SK-N-SH treated with all-trans-retinoic acid at 6 μM for 48 hours (cell line): ENCODE measurements around the gene PWWP2B.
"Not testable (repeated sequence)": the region's sequence is repeated elsewhere in the genome, so short reads cannot be mapped to it uniquely, and the experiment has no call there.

Experiments
- ATAC-seq: fragments of 200-7000 bp; cut with Tn5 transposase; 3 replicates; pipeline ENCODE4 v1.9.1; 2020; ENCODE audit warnings: mild to moderate bottlenecking, moderate library complexity
- ARNTL ChIP-seq: fragments of 450-650 bp; formaldehyde crosslinking; IDR thresholded peaks from 2 replicates; pipeline ENCODE4 v1.5.0; 2020; ENCODE audit warnings: low read depth, mild to moderate bottlenecking, moderate library complexity, borderline replicate concordance
- CSDC2 ChIP-seq: fragments of 250-450 bp; sonication (Bioruptor Pico); IDR thresholded peaks from 2 replicates; pipeline ENCODE4 v1.5.0; 2020; ENCODE audit warnings: mild to moderate bottlenecking, moderate library complexity
- ESRRG ChIP-seq: fragments of 250-450 bp; sonication (Bioruptor Pico); IDR thresholded peaks from 2 replicates; pipeline ENCODE4 v1.6.1; 2021; ENCODE audit warnings: mild to moderate bottlenecking
- GLIS3 ChIP-seq: fragments of 250-450 bp; sonication (Bioruptor Pico); IDR thresholded peaks from 2 replicates; pipeline ENCODE4 v1.5.0; 2020; ENCODE audit warnings: mild to moderate bottlenecking, moderate library complexity
- ISL1 ChIP-seq: fragments of 250-450 bp; sonication (Bioruptor Pico); IDR thresholded peaks from 2 replicates; pipeline ENCODE4 v2.1.2; 2022; ENCODE audit warnings: mild to moderate bottlenecking, moderate library complexity
- OSR1 ChIP-seq: fragments of 250-450 bp; sonication (Bioruptor Pico); IDR thresholded peaks from 2 replicates; pipeline ENCODE4 v1.8.0; 2022; ENCODE audit warnings: moderate library complexity, mild to moderate bottlenecking, inconsistent platforms
- PPARA ChIP-seq: fragments of 250-450 bp; sonication (Bioruptor Pico); IDR thresholded peaks from 2 replicates; pipeline ENCODE4 v1.5.0; 2020; ENCODE audit warnings: mild to moderate bottlenecking, borderline replicate concordance
- RARB ChIP-seq: fragments of 250-450 bp; sonication (Bioruptor Pico); IDR thresholded peaks from 2 replicates; pipeline ENCODE4 v1.8.0; 2021; ENCODE audit warnings: mild to moderate bottlenecking, moderate library complexity
- SNAI2 ChIP-seq: fragments of 250-450 bp; sonication (Bioruptor Pico); IDR thresholded peaks from 2 replicates; pipeline ENCODE4 v1.5.0; 2020; ENCODE audit warnings: mild to moderate bottlenecking, moderate library complexity
- TCF4 ChIP-seq: fragments of 250-450 bp; sonication (Bioruptor Pico); IDR thresholded peaks from 2 replicates; pipeline ENCODE4 v1.8.0; 2021; ENCODE audit warnings: mild to moderate bottlenecking, moderate library complexity, borderline replicate concordance
- TOX ChIP-seq: fragments of 250-450 bp; sonication (Bioruptor Pico); IDR thresholded peaks from 2 replicates; pipeline ENCODE4 v1.8.0; 2021; ENCODE audit warnings: mild to moderate bottlenecking, moderate library complexity, borderline replicate concordance
- ZC3H10 ChIP-seq: fragments of 250-450 bp; sonication (Bioruptor Pico); IDR thresholded peaks from 2 replicates; pipeline ENCODE4 v1.5.1; 2021; ENCODE audit warnings: mild to moderate bottlenecking, moderate library complexity
- ZFP3 ChIP-seq: fragments of 250-450 bp; sonication (Bioruptor Pico); IDR thresholded peaks from 2 replicates; pipeline ENCODE4 v1.5.0; 2020; ENCODE audit warnings: mild to moderate bottlenecking, moderate library complexity
- ZNF565 ChIP-seq: fragments of 450-650 bp; formaldehyde crosslinking; conservative IDR thresholded peaks from 2 replicates; pipeline ENCODE4 v1.5.0; 2020; ENCODE audit warnings: low read depth, mild to moderate bottlenecking, moderate library complexity
- ZNF70 ChIP-seq: fragments of 450-650 bp; formaldehyde crosslinking; IDR thresholded peaks from 2 replicates; pipeline ENCODE4 v1.5.0; 2020; ENCODE audit warnings: mild to moderate bottlenecking, moderate library complexity
- ZNF8 ChIP-seq: fragments of 450-650 bp; formaldehyde crosslinking; IDR thresholded peaks from 2 replicates; pipeline ENCODE4 v1.5.0; 2020; ENCODE audit warnings: mild to moderate bottlenecking, moderate library complexity
- TF ChIP-seq, protein P1 (sequence below): fragments of 250-450 bp; sonication (Bioruptor Pico); IDR thresholded peaks from 2 replicates; pipeline ENCODE4 v1.8.0; 2021; ENCODE audit warnings: low read depth, mild to moderate bottlenecking, moderate library complexity, borderline replicate concordance
- TF ChIP-seq, protein P2 (sequence below): fragments of 250-450 bp; sonication (Bioruptor Pico); IDR thresholded peaks from 2 replicates; pipeline ENCODE4 v1.5.1; 2020; ENCODE audit warnings: low read depth, mild to moderate bottlenecking, moderate library complexity
- TF ChIP-seq, protein P3 (sequence below): fragments of 250-450 bp; sonication (Bioruptor Pico); IDR thresholded peaks from 2 replicates; pipeline ENCODE4 v1.5.1; 2021; ENCODE audit warnings: mild to moderate bottlenecking, moderate library complexity
- TF ChIP-seq, protein P4 (sequence below): fragments of 250-450 bp; sonication (Bioruptor Pico); IDR thresholded peaks from 2 replicates; pipeline ENCODE4 v1.5.0; 2020; ENCODE audit warnings: mild to moderate bottlenecking, moderate library complexity

Gene PWWP2B

DNA sequence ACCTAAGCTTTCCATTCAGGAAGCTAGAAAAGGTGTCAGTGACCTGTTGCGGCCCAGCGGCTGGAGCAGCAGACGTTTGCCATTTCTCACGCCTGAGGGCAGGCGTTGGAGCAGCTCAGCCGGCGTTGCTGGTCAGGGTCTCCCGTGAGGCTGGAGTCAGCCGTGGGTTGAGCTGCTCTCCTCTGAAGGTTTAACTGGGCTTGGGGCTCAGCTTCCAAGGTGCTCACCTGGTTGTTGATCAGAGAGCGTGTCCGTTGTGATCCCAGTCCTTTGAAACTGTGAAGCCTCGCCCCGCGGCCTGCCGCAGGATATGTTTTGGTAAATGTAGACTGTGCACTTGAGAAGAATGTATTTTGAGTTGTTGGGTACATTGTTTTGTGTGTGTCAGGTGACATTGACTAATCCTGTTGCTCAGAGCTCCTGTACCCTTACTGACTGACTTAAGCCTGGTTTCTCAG lies 20.6 kb upstream of the PWWP2B start (continued):
- TF ChIP-seq TOX (CRISPR knock-in tag) (no peak), OSR1 (CRISPR knock-in tag) (no peak)

DNA sequence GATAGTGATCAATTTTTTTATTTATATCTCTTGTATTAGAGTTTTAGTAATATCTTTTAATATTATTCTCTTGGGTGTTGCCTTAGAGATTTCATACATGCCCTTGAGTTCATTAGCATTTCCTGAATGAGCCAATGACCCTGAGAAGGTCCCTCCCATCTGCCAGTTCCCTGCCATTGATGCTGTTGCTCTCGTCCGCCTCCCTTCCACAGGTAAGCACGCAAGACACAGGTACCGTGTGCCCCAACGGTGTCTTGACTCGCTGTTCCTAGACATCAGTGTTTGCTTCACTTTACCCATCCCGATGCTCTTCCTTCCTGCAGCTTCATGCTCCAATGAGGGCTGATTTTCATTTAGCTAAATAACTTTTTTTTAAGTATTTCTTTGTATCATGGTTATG lies 19.7 kb upstream of the PWWP2B start:
- TF ChIP-seq ZNF565 (CRISPR knock-in tag) (no peak), ZC3H10 (no peak), CSDC2 (CRISPR knock-in tag) (no peak), GLIS3 (no peak), ESRRG (CRISPR knock-in tag) (no peak), ZFP3 (CRISPR knock-in tag) (no peak), ISL1 (no peak), SNAI2 (CRISPR knock-in tag) (no peak)
- TF ChIP-seq, protein P1, sequence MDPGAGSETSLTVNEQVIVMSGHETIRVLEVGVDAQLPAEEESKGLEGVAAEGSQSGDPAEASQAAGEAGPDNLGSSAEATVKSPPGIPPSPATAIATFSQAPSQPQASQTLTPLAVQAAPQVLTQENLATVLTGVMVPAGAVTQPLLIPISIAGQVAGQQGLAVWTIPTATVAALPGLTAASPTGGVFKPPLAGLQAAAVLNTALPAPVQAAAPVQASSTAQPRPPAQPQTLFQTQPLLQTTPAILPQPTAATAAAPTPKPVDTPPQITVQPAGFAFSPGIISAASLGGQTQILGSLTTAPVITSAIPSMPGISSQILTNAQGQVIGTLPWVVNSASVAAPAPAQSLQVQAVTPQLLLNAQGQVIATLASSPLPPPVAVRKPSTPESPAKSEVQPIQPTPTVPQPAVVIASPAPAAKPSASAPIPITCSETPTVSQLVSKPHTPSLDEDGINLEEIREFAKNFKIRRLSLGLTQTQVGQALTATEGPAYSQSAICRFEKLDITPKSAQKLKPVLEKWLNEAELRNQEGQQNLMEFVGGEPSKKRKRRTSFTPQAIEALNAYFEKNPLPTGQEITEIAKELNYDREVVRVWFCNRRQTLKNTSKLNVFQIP (CRISPR knock-in tag), result no peak
- TF ChIP-seq, all 23 proteins: peak for 0
- no peak for ATAC-seq

DNA sequence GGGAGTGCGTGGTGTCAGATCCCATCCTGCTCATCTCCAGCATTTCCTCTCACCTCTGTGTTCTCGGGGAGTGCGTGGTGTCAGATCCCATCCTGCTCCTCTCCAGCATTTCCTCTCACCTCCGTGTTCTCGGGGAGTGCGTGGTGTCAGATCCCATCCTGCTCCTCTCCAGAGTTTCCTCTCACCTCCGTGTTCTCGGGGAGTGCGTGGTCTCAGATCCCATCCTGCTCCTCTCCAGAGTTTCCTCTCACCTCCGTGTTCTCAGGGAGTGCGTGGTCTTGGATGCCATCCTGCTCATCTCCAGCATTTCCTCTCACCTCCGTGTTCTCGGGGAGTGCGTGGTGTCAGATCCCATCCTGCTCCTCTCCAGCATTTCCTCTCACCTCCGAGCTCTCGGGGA lies 18.0 kb upstream of the PWWP2B start:
- not testable (repeated sequence) for ATAC-seq

DNA sequence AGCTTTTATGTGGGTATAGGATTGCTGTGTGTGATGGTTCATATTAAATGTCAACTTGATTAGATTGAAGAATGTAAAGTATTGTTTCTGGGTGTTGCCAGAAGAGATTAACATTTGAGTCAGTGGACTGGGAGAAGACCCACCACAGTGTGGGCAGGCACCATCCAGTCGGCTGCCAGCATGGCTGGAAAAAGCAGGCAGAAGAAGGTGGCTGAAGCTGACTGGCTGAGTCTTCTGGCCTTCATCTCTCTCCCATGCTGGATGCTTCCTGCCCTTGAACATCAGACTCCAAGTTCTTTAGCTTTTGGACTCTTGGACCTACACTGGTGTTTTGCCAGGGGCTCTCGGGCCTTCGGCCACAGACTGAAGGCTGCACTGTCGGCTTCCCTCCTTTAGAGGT lies 16.0 kb upstream of the PWWP2B start:
- not testable (repeated sequence) for ATAC-seq

DNA sequence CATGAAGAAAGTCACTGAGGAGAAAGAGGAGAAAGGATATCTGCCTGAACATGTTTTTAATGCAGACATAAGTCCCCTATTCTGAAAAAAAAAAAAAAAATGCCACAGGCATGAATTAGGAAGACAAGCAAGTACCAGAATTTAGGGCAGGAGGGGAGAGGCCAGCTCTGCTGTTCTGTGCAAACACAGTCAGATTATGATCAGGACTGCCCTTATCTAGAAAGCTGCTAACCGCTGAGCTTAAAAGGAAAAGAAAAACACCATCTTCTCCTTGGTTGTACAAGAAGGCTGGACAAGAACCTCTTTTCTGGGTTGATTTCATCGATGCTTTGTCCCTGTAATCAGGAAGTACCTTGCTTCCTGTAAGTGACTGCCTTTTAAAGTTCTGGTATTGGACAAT lies 15.3 kb upstream of the PWWP2B start:
- TF ChIP-seq, protein P2, sequence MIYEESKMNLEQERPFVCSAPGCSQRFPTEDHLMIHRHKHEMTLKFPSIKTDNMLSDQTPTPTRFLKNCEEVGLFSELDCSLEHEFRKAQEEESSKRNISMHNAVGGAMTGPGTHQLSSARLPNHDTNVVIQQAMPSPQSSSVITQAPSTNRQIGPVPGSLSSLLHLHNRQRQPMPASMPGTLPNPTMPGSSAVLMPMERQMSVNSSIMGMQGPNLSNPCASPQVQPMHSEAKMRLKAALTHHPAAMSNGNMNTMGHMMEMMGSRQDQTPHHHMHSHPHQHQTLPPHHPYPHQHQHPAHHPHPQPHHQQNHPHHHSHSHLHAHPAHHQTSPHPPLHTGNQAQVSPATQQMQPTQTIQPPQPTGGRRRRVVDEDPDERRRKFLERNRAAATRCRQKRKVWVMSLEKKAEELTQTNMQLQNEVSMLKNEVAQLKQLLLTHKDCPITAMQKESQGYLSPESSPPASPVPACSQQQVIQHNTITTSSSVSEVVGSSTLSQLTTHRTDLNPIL (CRISPR knock-in tag), result no peak
- TF ChIP-seq, all 23 proteins: peak for 0
- no peak for ATAC-seq

DNA sequence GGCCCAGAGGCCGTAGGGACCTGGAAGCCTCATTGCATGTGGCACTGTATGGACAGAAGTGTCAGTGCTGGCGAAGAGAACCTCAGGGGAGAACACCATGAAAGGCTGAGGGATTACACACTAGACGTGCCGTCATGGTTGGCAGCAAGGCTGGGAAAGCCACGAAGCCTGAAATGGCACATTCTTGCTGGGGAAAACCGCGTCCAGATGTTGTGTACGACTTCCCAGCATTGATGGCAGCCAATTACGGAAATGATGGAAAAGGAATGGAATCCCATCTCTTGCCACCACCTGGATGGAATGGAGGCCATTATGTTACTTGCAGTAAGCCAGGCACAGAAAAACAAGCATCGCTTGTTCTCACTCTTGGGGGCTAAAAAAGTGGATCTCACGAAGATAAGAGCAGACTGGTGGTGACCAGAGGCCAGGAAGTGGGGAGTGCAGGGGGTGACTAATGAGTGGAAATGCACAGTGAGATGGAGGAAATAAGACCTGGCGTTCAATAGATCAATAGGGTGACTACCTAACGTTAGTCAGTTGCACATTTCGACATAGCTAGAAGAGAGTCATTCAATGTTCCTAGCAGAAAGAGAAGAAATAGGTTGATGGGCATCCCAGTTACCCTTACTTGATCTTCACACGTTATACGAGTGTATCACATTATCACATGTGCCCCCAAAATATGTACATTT lies 14.6 kb upstream of the PWWP2B start:
- ATAC-seq, result no peak
- no peak for TF ChIP-seq ARNTL
- TF ChIP-seq PPARA (CRISPR knock-in tag), result no peak
- TF ChIP-seq, protein P2 (CRISPR knock-in tag), result no peak
- no peak for TF ChIP-seq SNAI2 (CRISPR knock-in tag)
- no peak for TF ChIP-seq ZFP3 (CRISPR knock-in tag)
- no peak for TF ChIP-seq ZNF565 (CRISPR knock-in tag)
- no peak for TF ChIP-seq TCF4 (CRISPR knock-in tag)
- TF ChIP-seq CSDC2 (CRISPR knock-in tag), result no peak
- TF ChIP-seq, protein P3, sequence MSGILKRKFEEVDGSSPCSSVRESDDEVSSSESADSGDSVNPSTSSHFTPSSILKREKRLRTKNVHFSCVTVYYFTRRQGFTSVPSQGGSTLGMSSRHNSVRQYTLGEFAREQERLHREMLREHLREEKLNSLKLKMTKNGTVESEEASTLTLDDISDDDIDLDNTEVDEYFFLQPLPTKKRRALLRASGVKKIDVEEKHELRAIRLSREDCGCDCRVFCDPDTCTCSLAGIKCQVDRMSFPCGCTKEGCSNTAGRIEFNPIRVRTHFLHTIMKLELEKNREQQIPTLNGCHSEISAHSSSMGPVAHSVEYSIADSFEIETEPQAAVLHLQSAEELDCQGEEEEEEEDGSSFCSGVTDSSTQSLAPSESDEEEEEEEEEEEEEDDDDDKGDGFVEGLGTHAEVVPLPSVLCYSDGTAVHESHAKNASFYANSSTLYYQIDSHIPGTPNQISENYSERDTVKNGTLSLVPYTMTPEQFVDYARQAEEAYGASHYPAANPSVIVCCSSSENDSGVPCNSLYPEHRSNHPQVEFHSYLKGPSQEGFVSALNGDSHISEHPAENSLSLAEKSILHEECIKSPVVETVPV (CRISPR knock-in tag), result no peak
- TF ChIP-seq OSR1 (CRISPR knock-in tag), result no peak
- no peak for TF ChIP-seq ESRRG (CRISPR knock-in tag)
- TF ChIP-seq ZNF8, result no peak
- no peak for TF ChIP-seq ZNF70 (CRISPR knock-in tag)
- TF ChIP-seq GLIS3, result no peak
- TF ChIP-seq, protein P1 (CRISPR knock-in tag), result no peak
- TF ChIP-seq, protein P4, sequence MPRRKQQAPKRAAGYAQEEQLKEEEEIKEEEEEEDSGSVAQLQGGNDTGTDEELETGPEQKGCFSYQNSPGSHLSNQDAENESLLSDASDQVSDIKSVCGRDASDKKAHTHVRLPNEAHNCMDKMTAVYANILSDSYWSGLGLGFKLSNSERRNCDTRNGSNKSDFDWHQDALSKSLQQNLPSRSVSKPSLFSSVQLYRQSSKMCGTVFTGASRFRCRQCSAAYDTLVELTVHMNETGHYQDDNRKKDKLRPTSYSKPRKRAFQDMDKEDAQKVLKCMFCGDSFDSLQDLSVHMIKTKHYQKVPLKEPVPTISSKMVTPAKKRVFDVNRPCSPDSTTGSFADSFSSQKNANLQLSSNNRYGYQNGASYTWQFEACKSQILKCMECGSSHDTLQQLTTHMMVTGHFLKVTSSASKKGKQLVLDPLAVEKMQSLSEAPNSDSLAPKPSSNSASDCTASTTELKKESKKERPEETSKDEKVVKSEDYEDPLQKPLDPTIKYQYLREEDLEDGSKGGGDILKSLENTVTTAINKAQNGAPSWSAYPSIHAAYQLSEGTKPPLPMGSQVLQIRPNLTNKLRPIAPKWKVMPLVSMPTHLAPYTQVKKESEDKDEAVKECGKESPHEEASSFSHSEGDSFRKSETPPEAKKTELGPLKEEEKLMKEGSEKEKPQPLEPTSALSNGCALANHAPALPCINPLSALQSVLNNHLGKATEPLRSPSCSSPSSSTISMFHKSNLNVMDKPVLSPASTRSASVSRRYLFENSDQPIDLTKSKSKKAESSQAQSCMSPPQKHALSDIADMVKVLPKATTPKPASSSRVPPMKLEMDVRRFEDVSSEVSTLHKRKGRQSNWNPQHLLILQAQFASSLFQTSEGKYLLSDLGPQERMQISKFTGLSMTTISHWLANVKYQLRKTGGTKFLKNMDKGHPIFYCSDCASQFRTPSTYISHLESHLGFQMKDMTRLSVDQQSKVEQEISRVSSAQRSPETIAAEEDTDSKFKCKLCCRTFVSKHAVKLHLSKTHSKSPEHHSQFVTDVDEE (CRISPR knock-in tag), result no peak
- TF ChIP-seq RARB (CRISPR knock-in tag), result no peak
